Panc1 (cell line): ENCODE measurements around the gene SPATA31E1. TPM values are rescaled to one million over a fixed set of nuclear protein-coding genes. Genes with fewer than 3 reads are reported as not detected.

Source experiments
- ATAC-seq: fragments of 200-7000 bp; cut with Tn5 transposase; 2 replicates; pipeline ENCODE4 v1.9.1; 2020; ENCODE audit warnings: mild to moderate bottlenecking, moderate library complexity
- BruUV-seq: library from RNA; stranded (reverse); fragments of 400-500 nt; replicated peaks from 2 replicates; lab custom pipeline; 2021; lab: Mats Ljungman, UMichigan
- CTCF ChIA-PET: fragments of 300-600 bp; sonication (Branson Sonifier 250); formaldehyde crosslinking; loops from one replicate; lab custom pipeline; 2022; ENCODE audit warnings: antibody characterized with exemption; lab: Charles Lee
- POLR2A ChIA-PET: fragments of 300-600 bp; sonication (Branson Sonifier 250); formaldehyde crosslinking; loops from one replicate; lab custom pipeline; 2022; ENCODE audit warnings: antibody characterized with exemption; lab: Charles Lee
- DNase-seq: peaks from one replicate; pipeline ENCODE4 v3.0.0-alpha.2; 2010; ENCODE audit warnings: low read depth, low spot score
- H3K27ac ChIP-seq: 2 replicates; pipeline ENCODE4 v1.5.1; 2011; ENCODE audit warnings: mild to moderate bottlenecking, low read length, inconsistent platforms
- H3K27me3 ChIP-seq: fragments of 200-500 bp; sonication (Bioruptor generic); 2 replicates; pipeline ENCODE4 v1.6.0; 2014; ENCODE audit warnings: low read length, inconsistent platforms; ENCODE audit not compliant: control insufficient read depth, insufficient read depth
- H3K36me3 ChIP-seq: fragments of 200-500 bp; sonication (Bioruptor generic); 2 replicates; pipeline ENCODE4 v1.5.1; 2014; ENCODE audit warnings: inconsistent platforms, mild to moderate bottlenecking, low read length, moderate library complexity; ENCODE audit not compliant: control insufficient read depth, insufficient read depth
- H3K4me1 ChIP-seq: 2 replicates; pipeline ENCODE4 v1.5.1; 2011; ENCODE audit warnings: inconsistent platforms, mild to moderate bottlenecking, low read length, moderate library complexity; ENCODE audit not compliant: control insufficient read depth, insufficient read depth
- H3K4me3 ChIP-seq, 2 experiments: 2 replicates each; pipeline ENCODE4 v1.5.1; 2011 to 2012; ENCODE audit warnings: low read depth in 2 of 2, low read length in 2 of 2, mild to moderate bottlenecking in 2 of 2, inconsistent platforms in 1 of 2, moderate library complexity in 1 of 2
- H3K9me3 ChIP-seq: fragments of 200-500 bp; sonication (Bioruptor generic); 2 replicates; pipeline ENCODE4 v1.5.1; 2014; ENCODE audit warnings: low read depth, mild to moderate bottlenecking, inconsistent platforms, low read length, moderate library complexity; ENCODE audit not compliant: control insufficient read depth, insufficient read depth
- POLR2AphosphoS5 ChIP-seq: IDR thresholded peaks from 2 replicates; pipeline ENCODE4 v1.6.1; 2012; ENCODE audit warnings: mild to moderate bottlenecking, low read depth, low read length, moderate library complexity
- SIN3A ChIP-seq: IDR thresholded peaks from 2 replicates; pipeline ENCODE4 v1.6.1; 2012; ENCODE audit warnings: low read depth, mild to moderate bottlenecking, low read length, moderate library complexity, borderline replicate concordance; ENCODE audit not compliant: insufficient read depth
- TCF7L2 ChIP-seq: IDR thresholded peaks from 2 replicates; pipeline ENCODE4 v1.6.1; 2011; ENCODE audit warnings: mild to moderate bottlenecking, low read depth, low read length, inconsistent platforms
- in situ Hi-C: cut with HindIII; loops from 2 replicates; pipeline ENCODE4 v1.10.0; 2016; ENCODE audit warnings: low sequenced_read_pairs, low pct_unique_long_range_greater_than_20kb
- intact Hi-C: fragments of 100-400 bp; cut with micrococcal nuclease; formaldehyde crosslinking; loops from one replicate; pipeline ENCODE4 v1.10.0; 2022; ENCODE audit not compliant: unreplicated experiment
- total RNA-seq: library from RNA; stranded (reverse); gene quantifications from one replicate; pipeline ENCODE4 v1.2.1, GENCODE V29; 2021; ENCODE audit not compliant: unreplicated experiment
- TF ChIP-seq, protein P1 (sequence below), 2 experiments: IDR thresholded peaks; 2 replicates each; pipeline ENCODE4 v1.6.1; 2011 to 2012; ENCODE audit warnings: low read depth in 2 of 2, control low read depth in 1 of 2, low read length in 1 of 2, mild to moderate bottlenecking in 1 of 2, moderate library complexity in 1 of 2; ENCODE audit not compliant: insufficient read depth in 1 of 2
- TF ChIP-seq, protein P2 (sequence below): fragments of 450-650 bp; IDR thresholded peaks from 2 replicates; pipeline ENCODE4 v1.5.1; 2017; ENCODE audit warnings: mild to moderate bottlenecking

Gene SPATA31E1
- total RNA-seq, 1 experiment from 2014 or later, result not detected

DNA sequence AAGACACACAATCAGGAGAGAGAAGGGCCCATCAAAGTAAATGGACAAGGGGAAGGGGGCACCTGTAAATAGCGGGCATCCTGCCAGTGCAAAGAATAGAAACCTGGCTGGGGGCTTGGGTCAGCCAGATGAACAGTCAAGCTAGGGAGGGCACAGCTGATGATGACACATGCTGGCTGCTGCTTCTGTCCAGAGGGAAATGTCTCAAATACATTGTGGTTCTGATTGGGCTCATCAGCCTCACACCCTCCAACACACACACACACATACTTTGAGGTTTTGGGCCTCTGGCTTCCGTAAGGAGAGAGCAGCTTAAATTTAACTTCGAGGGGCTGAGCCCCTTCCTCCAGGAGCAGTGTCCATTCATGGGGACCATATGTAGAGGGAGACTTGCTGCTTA is 27.6 kb upstream of the SPATA31E1 start:
- POLR2A ChIA-PET, result no interaction called here
- H3K4me3 ChIP-seq, result no peak overlapping the region
- no peaks in the 10 kb centered on the region for H3K9me3 ChIP-seq
- no peak overlapping the region for H3K27ac ChIP-seq
- TF ChIP-seq POLR2AphosphoS5, result no peak
- no peak for TF ChIP-seq TCF7L2
- TF ChIP-seq, protein P1, sequence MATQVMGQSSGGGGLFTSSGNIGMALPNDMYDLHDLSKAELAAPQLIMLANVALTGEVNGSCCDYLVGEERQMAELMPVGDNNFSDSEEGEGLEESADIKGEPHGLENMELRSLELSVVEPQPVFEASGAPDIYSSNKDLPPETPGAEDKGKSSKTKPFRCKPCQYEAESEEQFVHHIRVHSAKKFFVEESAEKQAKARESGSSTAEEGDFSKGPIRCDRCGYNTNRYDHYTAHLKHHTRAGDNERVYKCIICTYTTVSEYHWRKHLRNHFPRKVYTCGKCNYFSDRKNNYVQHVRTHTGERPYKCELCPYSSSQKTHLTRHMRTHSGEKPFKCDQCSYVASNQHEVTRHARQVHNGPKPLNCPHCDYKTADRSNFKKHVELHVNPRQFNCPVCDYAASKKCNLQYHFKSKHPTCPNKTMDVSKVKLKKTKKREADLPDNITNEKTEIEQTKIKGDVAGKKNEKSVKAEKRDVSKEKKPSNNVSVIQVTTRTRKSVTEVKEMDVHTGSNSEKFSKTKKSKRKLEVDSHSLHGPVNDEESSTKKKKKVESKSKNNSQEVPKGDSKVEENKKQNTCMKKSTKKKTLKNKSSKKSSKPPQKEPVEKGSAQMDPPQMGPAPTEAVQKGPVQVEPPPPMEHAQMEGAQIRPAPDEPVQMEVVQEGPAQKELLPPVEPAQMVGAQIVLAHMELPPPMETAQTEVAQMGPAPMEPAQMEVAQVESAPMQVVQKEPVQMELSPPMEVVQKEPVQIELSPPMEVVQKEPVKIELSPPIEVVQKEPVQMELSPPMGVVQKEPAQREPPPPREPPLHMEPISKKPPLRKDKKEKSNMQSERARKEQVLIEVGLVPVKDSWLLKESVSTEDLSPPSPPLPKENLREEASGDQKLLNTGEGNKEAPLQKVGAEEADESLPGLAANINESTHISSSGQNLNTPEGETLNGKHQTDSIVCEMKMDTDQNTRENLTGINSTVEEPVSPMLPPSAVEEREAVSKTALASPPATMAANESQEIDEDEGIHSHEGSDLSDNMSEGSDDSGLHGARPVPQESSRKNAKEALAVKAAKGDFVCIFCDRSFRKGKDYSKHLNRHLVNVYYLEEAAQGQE (IDR thresholded peaks at IDR 0.05; ENCODE audit: insufficient read depth in 1 of 2, low read depth in 2 of 2, low read length in 1 of 2), result no peak
- TF ChIP-seq, protein P2, sequence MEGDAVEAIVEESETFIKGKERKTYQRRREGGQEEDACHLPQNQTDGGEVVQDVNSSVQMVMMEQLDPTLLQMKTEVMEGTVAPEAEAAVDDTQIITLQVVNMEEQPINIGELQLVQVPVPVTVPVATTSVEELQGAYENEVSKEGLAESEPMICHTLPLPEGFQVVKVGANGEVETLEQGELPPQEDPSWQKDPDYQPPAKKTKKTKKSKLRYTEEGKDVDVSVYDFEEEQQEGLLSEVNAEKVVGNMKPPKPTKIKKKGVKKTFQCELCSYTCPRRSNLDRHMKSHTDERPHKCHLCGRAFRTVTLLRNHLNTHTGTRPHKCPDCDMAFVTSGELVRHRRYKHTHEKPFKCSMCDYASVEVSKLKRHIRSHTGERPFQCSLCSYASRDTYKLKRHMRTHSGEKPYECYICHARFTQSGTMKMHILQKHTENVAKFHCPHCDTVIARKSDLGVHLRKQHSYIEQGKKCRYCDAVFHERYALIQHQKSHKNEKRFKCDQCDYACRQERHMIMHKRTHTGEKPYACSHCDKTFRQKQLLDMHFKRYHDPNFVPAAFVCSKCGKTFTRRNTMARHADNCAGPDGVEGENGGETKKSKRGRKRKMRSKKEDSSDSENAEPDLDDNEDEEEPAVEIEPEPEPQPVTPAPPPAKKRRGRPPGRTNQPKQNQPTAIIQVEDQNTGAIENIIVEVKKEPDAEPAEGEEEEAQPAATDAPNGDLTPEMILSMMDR, result no peak
- TF ChIP-seq SIN3A, result no peak
- H3K4me1 ChIP-seq, result no peaks in the 10 kb centered on the region
- DNase-seq (no peak), ATAC-seq (no peak)
- H3K27me3 ChIP-seq, result no peaks in the 10 kb centered on the region
- intact Hi-C loops (no loop called here), in situ Hi-C loops (no loop called here)
- CTCF ChIA-PET, result no interaction called here
- no TSS peak for BruUV-seq
- no peaks in the 10 kb centered on the region for H3K36me3 ChIP-seq

DNA sequence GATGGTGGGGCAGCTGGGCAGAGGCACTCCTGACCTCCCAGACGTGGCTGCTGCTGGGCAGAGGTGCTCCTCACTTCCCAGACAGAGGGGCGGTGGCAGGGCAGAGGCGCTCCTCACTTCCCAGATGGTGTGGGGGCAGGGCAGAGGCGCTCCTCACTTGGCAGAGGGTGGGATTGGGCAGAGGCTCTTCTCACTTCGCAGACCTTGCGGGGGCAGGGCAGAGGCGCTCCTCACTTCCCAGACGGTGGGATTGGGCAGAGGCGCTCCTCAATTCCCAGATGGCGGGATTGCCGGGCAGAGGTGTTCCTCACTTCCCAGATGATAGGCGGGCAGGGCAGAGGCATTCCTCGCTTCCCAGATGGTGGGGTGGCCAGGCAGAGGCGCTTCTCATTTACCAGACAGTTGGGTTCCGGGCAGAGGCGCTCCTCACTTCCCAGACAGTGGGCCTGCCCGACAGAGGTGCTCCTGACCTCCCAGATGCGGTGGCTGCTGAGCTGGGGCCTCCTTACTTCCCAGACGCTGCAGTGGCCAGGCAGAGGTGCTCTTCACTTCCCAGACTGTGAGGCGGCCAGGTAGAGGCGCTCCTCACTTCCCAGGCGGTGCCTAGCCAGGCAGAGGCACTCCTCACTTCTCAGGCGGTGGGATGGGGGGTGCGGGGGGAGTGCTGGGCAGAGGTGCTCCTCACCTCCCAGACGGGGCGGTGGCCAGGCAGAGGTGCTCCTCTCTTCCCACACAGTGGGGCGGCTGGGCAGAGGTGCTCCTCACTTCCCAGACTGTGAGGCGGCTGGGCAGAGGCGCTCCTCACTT is 25.3 kb upstream of the SPATA31E1 start:
- in situ Hi-C loops, result no loop called here
- no peak overlapping the region for H3K4me3 ChIP-seq
- no peaks in the 10 kb centered on the region for H3K27me3 ChIP-seq
- TF ChIP-seq, protein P1 (IDR thresholded peaks at IDR 0.05; ENCODE audit: insufficient read depth in 1 of 2, low read depth in 2 of 2, low read length in 1 of 2), result no peak
- TF ChIP-seq SIN3A (no peak), POLR2AphosphoS5 (no peak), TCF7L2 (no peak)
- TF ChIP-seq, protein P2, result no peak
- intact Hi-C loops, result no loop called here
- H3K36me3 ChIP-seq, result no peaks in the 10 kb centered on the region
- H3K4me1 ChIP-seq, result no peaks in the 10 kb centered on the region
- no TSS peak for BruUV-seq
- no peaks in the 10 kb centered on the region for H3K9me3 ChIP-seq
- ChIA-PET POLR2A (no interaction called here), CTCF (no interaction called here)
- H3K27ac ChIP-seq, result no peak overlapping the region
- DNase-seq (no peak), ATAC-seq (no peak)
